IMR-90 (cell line): ENCODE data around the gene NPC1. TPM values are rescaled to one million over a fixed set of nuclear protein-coding genes. Genes with fewer than 3 reads are reported as not detected.

Experiments used
- ATAC-seq: fragments of 200-7000 bp; cut with Tn5 transposase; 2 replicates; pipeline ENCODE4 v1.9.1; 2020; ENCODE audit warnings: low read depth, mild to moderate bottlenecking, moderate library complexity
- BruUV-seq: library from RNA; stranded (reverse); fragments of 400-500 nt; replicated peaks from 2 replicates; lab custom pipeline; 2021; lab: Mats Ljungman, UMichigan
- CTCF ChIA-PET: fragments of 300-600 bp; formaldehyde crosslinking; extraction: SDS; loops from one replicate; lab custom pipeline; 2021; ENCODE audit warnings: antibody characterized with exemption; lab: Yijun Ruan, JAX
- POLR2A ChIA-PET: fragments of 300-600 bp; sonication (Branson Sonifier 250); formaldehyde crosslinking; loops from one replicate; lab custom pipeline; 2022; ENCODE audit warnings: antibody characterized with exemption; ENCODE audit not compliant: unreplicated experiment; lab: Charles Lee
- DNase-seq: peaks from one replicate; pipeline ENCODE4 v3.0.0; 2013
- H2AFZ ChIP-seq: replicated peaks from 2 replicates; pipeline ENCODE3; 2013; ENCODE audit warnings: low read length, mild to moderate bottlenecking; ENCODE audit not compliant: poor library complexity
- H2AK5ac ChIP-seq: 2 replicates; pipeline ENCODE4 v1.6.1; 2013; ENCODE audit warnings: low read depth, low read length, inconsistent platforms
- H2AK9ac ChIP-seq: replicated peaks from 2 replicates; pipeline ENCODE3; 2013; ENCODE audit warnings: mild to moderate bottlenecking, low read depth, low read length, moderate library complexity; ENCODE audit not compliant: poor library complexity
- H2BK120ac ChIP-seq: 2 replicates; pipeline ENCODE4 v1.6.1; 2013; ENCODE audit warnings: low read depth, low read length, inconsistent platforms
- H2BK15ac ChIP-seq: 3 replicates; pipeline ENCODE4 v1.6.1; 2013; ENCODE audit warnings: low read depth, low read length, inconsistent platforms
- H2BK20ac ChIP-seq: 2 replicates; pipeline ENCODE4 v1.6.1; 2013; ENCODE audit warnings: low read depth, mild to moderate bottlenecking, inconsistent platforms, low read length, moderate library complexity
- H2BK5ac ChIP-seq: 2 replicates; pipeline ENCODE4 v1.6.1; 2013; ENCODE audit warnings: mild to moderate bottlenecking, low read depth, low read length, inconsistent platforms; ENCODE audit not compliant: poor library complexity, severe bottlenecking
- H3K14ac ChIP-seq: replicated peaks from 2 replicates; pipeline ENCODE4 v1.6.1; 2013; ENCODE audit warnings: low read depth, low read length, inconsistent platforms
- H3K18ac ChIP-seq: 2 replicates; pipeline ENCODE4 v1.6.1; 2013; ENCODE audit warnings: low read depth, low read length, control low read depth
- H3K23ac ChIP-seq: 2 replicates; pipeline ENCODE4 v1.6.1; 2013; ENCODE audit warnings: low read depth, low read length, inconsistent platforms
- H3K27ac ChIP-seq: 2 replicates; pipeline ENCODE4 v1.5.1; 2013; ENCODE audit warnings: mild to moderate bottlenecking, control low read depth, low read length; ENCODE audit not compliant: insufficient read depth
- H3K27me3 ChIP-seq: 2 replicates; pipeline ENCODE4 v1.6.1; 2013; ENCODE audit warnings: low read length; ENCODE audit not compliant: control insufficient read depth, insufficient read depth
- H3K36me3 ChIP-seq: 2 replicates; pipeline ENCODE4 v1.6.1; 2013; ENCODE audit warnings: low read length, mixed read lengths; ENCODE audit not compliant: control insufficient read depth, insufficient read depth
- H3K4ac ChIP-seq: 2 replicates; pipeline ENCODE4 v1.6.1; 2013; ENCODE audit warnings: low read depth, low read length, inconsistent platforms
- H3K4me1 ChIP-seq: 2 replicates; pipeline ENCODE4 v1.6.1; 2013; ENCODE audit warnings: low read length, mixed read lengths; ENCODE audit not compliant: control insufficient read depth, insufficient read depth
- H3K4me2 ChIP-seq: 2 replicates; pipeline ENCODE4 v1.6.1; 2013; ENCODE audit warnings: low read depth, mild to moderate bottlenecking, control low read depth, low read length, moderate library complexity
- H3K4me3 ChIP-seq: 2 replicates; pipeline ENCODE4 v1.5.1; 2013; ENCODE audit warnings: low read depth, mild to moderate bottlenecking, control low read depth, low read length, moderate library complexity; ENCODE audit not compliant: insufficient read depth
- H3K56ac ChIP-seq: 2 replicates; pipeline ENCODE4 v1.6.1; 2013; ENCODE audit warnings: low read length, inconsistent platforms; ENCODE audit not compliant: insufficient read depth; ENCODE audit errors: extremely low read depth
- H3K79me1 ChIP-seq, 2 experiments: 2 replicates each; pipeline ENCODE4 v1.6.1; 2013; ENCODE audit warnings: low read length in 2 of 2, inconsistent platforms in 1 of 2, low read depth in 1 of 2
- H3K9ac ChIP-seq: 2 replicates; pipeline ENCODE4 v1.6.1; 2013; ENCODE audit warnings: low read depth, low read length, control low read depth
- H3K9me1 ChIP-seq: 2 replicates; pipeline ENCODE4 v1.6.1; 2013; ENCODE audit warnings: low read length, inconsistent platforms; ENCODE audit not compliant: insufficient read depth
- H3K9me3 ChIP-seq: 2 replicates; pipeline ENCODE4 v1.6.1; 2013; ENCODE audit warnings: low read length; ENCODE audit not compliant: control insufficient read depth, insufficient read depth
- H4K20me1 ChIP-seq: 2 replicates; pipeline ENCODE4 v1.6.1; 2013; ENCODE audit warnings: low read length, inconsistent platforms; ENCODE audit not compliant: insufficient read depth
- H4K5ac ChIP-seq: 2 replicates; pipeline ENCODE4 v1.6.1; 2013; ENCODE audit warnings: mild to moderate bottlenecking, low read depth, low read length, control low read depth
- H4K8ac ChIP-seq, 2 experiments: 2 replicates each; pipeline ENCODE4 v1.6.1; 2013; ENCODE audit warnings: low read depth in 2 of 2, low read length in 2 of 2, control low read depth in 1 of 2, inconsistent platforms in 1 of 2
- H4K91ac ChIP-seq: 2 replicates; pipeline ENCODE4 v1.6.1; 2013; ENCODE audit warnings: low read depth, low read length, inconsistent platforms; ENCODE audit not compliant: insufficient read depth
- CTCF ChIP-seq: conservative IDR thresholded peaks from 2 replicates; pipeline ENCODE4 v1.5.1; 2012; ENCODE audit warnings: mild to moderate bottlenecking, low read depth, low read length, improper control_type of control experiment
- FOS ChIP-seq: fragments of 150-350 bp; IDR thresholded peaks from 2 replicates; pipeline ENCODE4 v1.6.1; 2016; ENCODE audit warnings: low read depth, low read length
- MAFK ChIP-seq: IDR thresholded peaks from 2 replicates; pipeline ENCODE4 v1.6.1; 2012; ENCODE audit warnings: low read depth, low read length, improper control_type of control experiment
- MAZ ChIP-seq: IDR thresholded peaks from 2 replicates; pipeline ENCODE4 v1.6.1; 2012; ENCODE audit warnings: low read depth, mild to moderate bottlenecking, low read length, improper control_type of control experiment, moderate library complexity, borderline replicate concordance
- MXI1 ChIP-seq: IDR thresholded peaks from 2 replicates; pipeline ENCODE4 v1.6.1; 2012; ENCODE audit warnings: low read depth, mild to moderate bottlenecking, low read length, moderate library complexity, borderline replicate concordance
- NFE2L2 ChIP-seq: fragments of 150-350 bp; IDR thresholded peaks from 2 replicates; pipeline ENCODE4 v1.6.1; 2016; ENCODE audit warnings: low read depth, mild to moderate bottlenecking, low read length
- RAD21 ChIP-seq: IDR thresholded peaks from 2 replicates; pipeline ENCODE4 v1.6.1; 2012; ENCODE audit warnings: low read length, improper control_type of control experiment
- RFX5 ChIP-seq: IDR thresholded peaks from 2 replicates; pipeline ENCODE4 v1.8.0; 2012; ENCODE audit warnings: low read depth, mild to moderate bottlenecking, low read length, moderate library complexity
- SMC3 ChIP-seq: fragments of 150-350 bp; IDR thresholded peaks from 2 replicates; pipeline ENCODE4 v1.6.1; 2016; ENCODE audit warnings: low read depth, mild to moderate bottlenecking, antibody characterized with exemption, low read length, moderate library complexity
- WGBS, 2 experiments: methylation state at CpG; one replicate each; pipeline versions ENCODE4 v1.1.5 to v1.1.7; 2013; ENCODE audit warnings: missing lambda C conversion rate in 2 of 2; ENCODE audit not compliant: insufficient read length in 1 of 2; ENCODE audit errors: extremely low coverage in 2 of 2; 5-methylcytosine and 5-hydroxymethylcytosine counted together
- dilution Hi-C: fragments of 300-500 bp; cut with HindIII; formaldehyde crosslinking; loops from one replicate; pipeline ENCODE4 v1.14.3; 2018; ENCODE audit warnings: low sequenced_read_pairs; ENCODE audit not compliant: unreplicated experiment
- in situ Hi-C: fragments of 300-500 bp; cut with MboI; formaldehyde crosslinking; loops from 3 replicates; pipeline ENCODE4 v1.14.3; 2019; ENCODE audit warnings: low sequenced_read_pairs, inconsistent platforms, mixed read lengths
- intact Hi-C: fragments of 100-400 bp; cut with micrococcal nuclease; formaldehyde crosslinking; loops from 2 replicates; pipeline ENCODE4 v1.10.0; 2022
- polyA plus RNA-seq, 3 experiments: library from polyadenylated mRNA; depleted of rRNA; stranded (reverse); fragments of >200 nt; gene quantifications; 2 replicates each; pipeline ENCODE4 v1.2.3, GENCODE V29; 2012; ENCODE audit warnings: low replicate concordance in 1 of 3
- total RNA-seq: library from RNA; depleted of rRNA; stranded (reverse); fragments of >200 nt; gene quantifications from 2 replicates; pipeline ENCODE4 v1.2.3, GENCODE V29; 2012
- TF ChIP-seq, protein P1 (sequence below): fragments of 150-350 bp; IDR thresholded peaks from 2 replicates; pipeline ENCODE4 v1.6.1; 2016; ENCODE audit warnings: low read depth, mild to moderate bottlenecking, low read length, moderate library complexity, borderline replicate concordance

Gene NPC1
- total and polyA plus RNA-seq, 2 of the 4 experiments (the other 2 are of a cell fraction), result 7.5 to 7.9 TPM

DNA sequence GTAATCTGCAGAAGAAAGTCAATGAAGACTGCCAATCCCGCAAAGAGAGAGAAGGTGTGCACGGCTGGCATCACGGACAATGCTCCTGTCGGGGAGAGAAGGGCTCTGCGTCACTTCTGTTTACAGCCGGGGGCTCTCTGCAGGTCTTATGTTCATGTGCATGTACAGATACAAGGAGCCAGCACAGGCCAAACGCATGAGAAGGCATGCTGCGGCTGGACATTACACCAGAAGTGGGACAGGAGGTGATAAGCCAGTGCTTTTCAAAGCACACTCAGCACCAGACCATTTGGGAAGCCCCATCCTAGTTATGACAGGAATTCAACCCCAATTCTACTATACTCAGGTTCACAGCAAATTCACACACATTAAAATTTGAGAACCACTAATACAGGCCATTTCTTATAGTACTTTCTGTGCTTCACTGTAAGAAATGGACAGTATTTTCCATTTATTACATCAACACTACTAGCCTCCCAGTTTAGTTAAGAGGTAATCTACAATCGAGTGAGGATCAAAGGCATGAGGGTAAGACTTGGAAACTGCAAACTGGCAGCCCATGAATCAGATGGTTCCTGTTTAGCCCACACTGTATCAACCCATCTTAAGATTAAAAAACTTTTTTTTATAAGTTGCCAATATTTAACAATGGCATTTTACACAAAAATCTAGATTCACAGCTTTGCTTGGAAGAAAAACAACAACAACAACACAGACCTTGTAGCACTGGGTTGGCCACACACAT lies 44.8 kb downstream of the NPC1 start:
- Histone ChIP-seq H3K14ac (no peak overlapping the region), H3K23ac (no peak overlapping the region), H2BK5ac (no peak overlapping the region), H3K18ac (no peak overlapping the region), H4K8ac (no peak overlapping the region), H2AK9ac (no peak overlapping the region), H3K4me2 (no peak overlapping the region), H4K91ac (no peak overlapping the region), H3K9ac (no peak overlapping the region), H3K56ac (no peak overlapping the region), H3K9me3 (no peaks in the 10 kb centered on the region), H3K4me3 (no peak overlapping the region), H3K9me1 (peaks cover 7% of the 10 kb centered on the region; the same call in 1 of the 2 replicates), H2BK120ac (no peak overlapping the region), H3K4ac (no peak overlapping the region), H3K36me3 (peaks cover 63% of the 10 kb centered on the region), H2AFZ (no peak overlapping the region), H3K79me1 (peaks cover 3 to 4% of the 10 kb centered on the region in 2 experiments; a peak in 1 of 4 replicates), H4K5ac (no peak overlapping the region), H4K20me1 (no peaks in the 10 kb centered on the region; the same call in 1 of the 2 replicates), H3K27me3 (no peaks in the 10 kb centered on the region), H2AK5ac (no peak overlapping the region), H3K4me1 (no peaks in the 10 kb centered on the region), H2BK15ac (no peak overlapping the region), H2BK20ac (no peak overlapping the region), H3K27ac (no peak overlapping the region)
- TF ChIP-seq, protein P1, sequence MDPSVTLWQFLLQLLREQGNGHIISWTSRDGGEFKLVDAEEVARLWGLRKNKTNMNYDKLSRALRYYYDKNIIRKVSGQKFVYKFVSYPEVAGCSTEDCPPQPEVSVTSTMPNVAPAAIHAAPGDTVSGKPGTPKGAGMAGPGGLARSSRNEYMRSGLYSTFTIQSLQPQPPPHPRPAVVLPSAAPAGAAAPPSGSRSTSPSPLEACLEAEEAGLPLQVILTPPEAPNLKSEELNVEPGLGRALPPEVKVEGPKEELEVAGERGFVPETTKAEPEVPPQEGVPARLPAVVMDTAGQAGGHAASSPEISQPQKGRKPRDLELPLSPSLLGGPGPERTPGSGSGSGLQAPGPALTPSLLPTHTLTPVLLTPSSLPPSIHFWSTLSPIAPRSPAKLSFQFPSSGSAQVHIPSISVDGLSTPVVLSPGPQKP, result no peak
- TF ChIP-seq MAFK (no peak), RAD21 (no peak), FOS (no peak), MAZ (no peak), RFX5 (no peak), SMC3 (no peak), NFE2L2 (no peak), MXI1 (no peak), CTCF (no peak)
- ATAC-seq (no peak), DNase-seq (no peak)
- POLR2A ChIA-PET, result no interaction called here
- CTCF ChIA-PET, result no interaction called here
- BruUV-seq, result no TSS peak
- 88% methylated on average over 4 of the region's 9 CpGs; no CpG with 5 or more reads in 1 of the 2 experiments for WGBS, 2 experiments
- dilution Hi-C loops, result no loop called here
- in situ Hi-C loops, result no loop called here
- intact Hi-C loops, result no loop called here
